HG02763 (cell line): Measurements from ENCODE around the gene GRIK5.
"Not testable (repeated sequence)": the region's sequence is repeated elsewhere in the genome, so short reads cannot be mapped to it uniquely, and the experiment has no call there.

Experiments used
- ATAC-seq: cut with Tn5 transposase; IDR thresholded peaks from one replicate; pipeline ENCODE4 v1.9.1; 2021; ENCODE audit warnings: mild to moderate bottlenecking, moderate library complexity; ENCODE audit not compliant: unreplicated experiment

GRIK5 gene

GRCh38 chr19:42051166-42052115, 18.6 kb downstream of the GRIK5 start:
- ATAC-seq, result no peak

DNA sequence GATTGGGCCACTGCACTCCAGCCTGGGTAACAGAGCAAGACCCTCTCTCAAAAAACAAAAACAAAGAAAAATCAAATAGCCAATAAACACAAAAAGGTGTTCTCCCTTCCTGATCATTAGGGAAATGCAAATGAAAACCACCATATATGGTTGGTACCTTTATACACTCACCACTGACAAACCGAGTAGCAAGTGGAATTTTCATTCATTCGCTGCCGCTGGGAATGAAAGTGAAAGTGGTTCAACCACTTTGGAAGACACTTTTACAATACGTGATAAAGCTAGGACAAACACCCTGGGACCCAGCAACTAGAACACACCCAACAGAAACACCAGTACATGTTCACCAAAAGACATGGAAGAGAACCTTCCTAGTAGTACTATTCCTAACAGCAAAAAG, 21.0 kb downstream of the GRIK5 start:
- ATAC-seq, result no peak

GRCh38 chr19:42045575-42045974, 24.4 kb downstream of the GRIK5 start:
- no peak for ATAC-seq

DNA sequence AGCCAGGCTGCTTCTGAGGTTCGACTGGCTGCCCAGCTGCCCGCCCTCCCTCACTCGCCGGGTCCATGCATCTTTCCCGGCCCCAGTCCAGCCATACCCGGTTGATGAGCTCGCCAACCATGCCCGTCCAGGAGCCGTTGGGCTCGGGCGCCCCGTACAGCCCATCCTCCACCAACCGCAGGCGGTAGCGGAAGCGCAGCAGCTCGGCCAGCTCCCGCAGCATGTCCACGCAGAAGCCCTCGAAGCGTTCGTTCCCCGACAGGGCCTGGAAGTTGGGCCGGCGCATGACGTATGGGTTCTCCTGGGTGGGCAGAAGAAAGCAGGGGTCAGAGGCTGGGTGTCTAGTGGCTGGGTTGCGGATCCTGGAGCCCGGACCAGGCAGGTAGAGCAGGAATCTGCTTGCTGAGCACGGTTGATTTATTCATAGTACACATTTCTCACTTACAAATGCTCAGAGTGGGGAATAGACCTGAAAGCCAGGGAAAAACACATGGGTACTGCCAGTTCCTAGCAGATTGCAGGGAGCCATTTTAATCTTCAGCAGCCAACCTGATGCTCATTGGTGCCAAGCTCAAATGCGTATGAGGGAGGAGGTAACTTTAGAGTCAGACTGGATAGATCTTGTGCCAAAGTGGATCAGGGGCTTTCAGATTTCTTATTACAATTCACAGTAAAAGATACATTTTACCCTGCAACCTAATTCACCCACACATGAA, 27.4 kb downstream of the GRIK5 start:
- ATAC-seq, result no peak

DNA sequence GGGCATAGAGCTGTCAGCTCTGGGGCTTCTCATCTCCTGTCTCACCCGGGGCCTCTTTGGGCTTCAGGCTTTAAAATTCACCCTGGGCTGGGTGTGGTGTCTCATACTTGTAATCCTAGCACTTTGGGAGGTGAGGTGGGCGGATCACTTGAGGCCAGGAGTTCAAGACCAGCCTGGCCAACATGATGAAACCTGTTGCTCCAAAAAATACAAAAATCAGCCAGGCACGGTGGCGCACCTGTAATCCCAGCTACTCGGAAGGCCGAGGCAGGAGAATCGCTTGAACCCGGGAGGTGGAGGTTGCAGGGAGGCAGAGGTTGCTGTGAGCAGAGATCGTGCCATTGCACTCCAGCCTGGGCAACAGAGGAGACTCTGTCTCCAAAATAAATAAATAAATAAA, 29.5 kb downstream of the GRIK5 start:
- not testable (repeated sequence) for ATAC-seq

DNA sequence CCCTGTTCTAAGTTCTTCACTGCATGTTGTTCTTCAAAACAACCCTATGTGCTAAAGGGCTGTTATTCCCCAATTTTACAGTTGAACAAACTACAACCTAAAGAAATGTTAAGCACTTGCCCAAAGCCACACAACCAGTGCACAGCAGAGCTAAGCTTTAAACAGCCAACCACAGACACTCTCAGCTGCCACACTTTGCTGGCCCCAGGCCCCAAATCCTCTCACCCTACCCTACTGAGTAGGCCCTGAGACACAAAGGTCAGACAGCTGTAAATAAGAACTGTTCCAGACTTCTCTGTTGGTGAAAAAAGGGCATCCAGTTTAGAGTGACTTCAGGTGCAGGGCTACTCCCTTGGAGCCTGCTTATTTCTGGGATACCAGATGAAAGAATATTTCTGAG, 30.0 kb downstream of the GRIK5 start:
- no peak for ATAC-seq

GRCh38 chr19:42038666-42039065, 31.3 kb downstream of the GRIK5 start:
- no peak for ATAC-seq

GRCh38 chr19:42037649-42038048, 32.4 kb downstream of the GRIK5 start:
- ATAC-seq, result no peak

DNA sequence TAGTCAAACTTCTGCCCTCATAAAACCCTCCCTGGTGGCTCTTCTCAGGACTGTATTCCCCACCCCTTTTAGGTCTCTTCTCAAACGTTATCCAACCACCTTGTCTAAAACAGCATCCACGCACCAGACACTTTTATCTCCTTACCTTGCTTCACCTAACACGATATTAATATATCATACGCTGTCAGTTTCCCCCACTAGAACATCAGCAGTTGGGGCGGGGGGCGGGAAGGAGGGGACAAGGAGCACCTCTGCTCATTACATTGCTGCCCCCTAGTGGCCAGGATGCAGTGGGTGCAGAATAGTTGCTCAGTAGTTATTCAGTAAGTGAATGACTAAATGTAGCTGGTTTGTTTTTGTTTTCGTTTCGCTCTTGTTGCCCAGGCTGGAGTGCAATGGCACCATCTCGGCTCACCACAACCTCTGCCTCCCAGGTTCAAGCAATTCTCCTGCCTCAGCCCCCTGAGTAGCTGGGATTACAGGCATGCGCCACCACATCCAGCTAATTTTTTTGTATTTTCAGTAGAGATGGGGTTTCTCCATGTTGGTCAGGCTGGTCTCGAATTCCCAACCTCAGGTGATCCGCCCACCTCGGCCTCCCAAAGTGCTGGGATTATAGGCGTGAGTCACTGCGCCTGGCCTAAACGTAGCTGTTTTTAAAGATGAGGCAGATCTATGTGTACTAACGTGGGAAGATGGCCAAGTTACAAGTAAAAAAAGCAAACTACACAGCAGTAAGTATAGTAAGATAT, 35.2 kb downstream of the GRIK5 start:
- not testable (repeated sequence) for ATAC-seq

- ATAC-seq, result no peak
These were observed 36.6 kb downstream of the GRIK5 start for GRCh38 chr19:42033413-42033812.

- no peak for ATAC-seq
These were observed 37.6 kb downstream of the GRIK5 start for GRCh38 chr19:42032431-42032830.

- no peak for ATAC-seq
These were observed 39.2 kb downstream of the GRIK5 start for GRCh38 chr19:42030645-42031440.

DNA sequence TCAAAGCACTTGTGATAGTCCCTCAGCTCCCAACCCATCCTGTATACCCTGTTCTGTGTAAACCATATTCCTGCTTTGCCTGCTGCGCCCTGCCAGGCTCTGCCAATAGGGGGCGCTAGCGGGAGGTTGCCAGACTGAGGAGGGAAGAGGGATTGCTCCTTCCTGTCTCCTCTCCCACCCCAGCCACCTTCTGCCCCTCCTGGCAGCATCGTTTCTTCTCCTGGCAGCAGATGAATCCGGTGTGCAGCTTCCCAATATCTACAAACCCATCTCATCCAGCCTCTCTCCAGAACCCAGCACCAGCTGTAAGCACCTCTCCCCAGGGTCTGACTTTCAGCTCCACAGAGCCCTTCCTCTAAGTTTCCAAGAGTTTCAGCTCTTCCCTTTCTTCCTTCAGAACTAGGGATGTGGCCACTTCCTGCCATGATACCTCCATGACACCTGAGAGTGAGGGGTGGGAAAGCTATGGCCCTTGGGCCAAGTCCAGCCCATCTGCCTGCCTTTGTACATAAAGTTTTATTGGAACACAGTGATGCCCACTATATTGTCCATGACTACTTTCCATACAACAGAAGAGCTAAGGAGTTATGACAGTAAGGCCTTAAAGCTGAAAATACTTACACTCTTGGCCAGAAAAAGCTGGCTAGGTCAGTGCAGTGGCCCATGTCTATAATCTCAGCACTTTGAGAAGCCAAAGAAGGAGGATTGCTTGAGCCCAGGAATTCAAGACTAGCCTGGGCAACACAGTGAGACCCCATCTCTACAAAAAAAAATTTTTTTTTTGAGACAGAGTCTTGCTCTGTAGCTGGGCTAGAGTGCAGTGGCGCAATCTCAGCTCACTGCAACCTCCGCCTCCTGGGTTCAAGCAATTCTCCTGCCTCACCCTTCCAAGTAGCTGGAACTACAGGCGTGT, 41.4 kb downstream of the GRIK5 start:
- no peak for ATAC-seq

- ATAC-seq, result no peak
These were observed 45.3 kb downstream of the GRIK5 start for GRCh38 chr19:42024622-42025111.

GRCh38 chr19:42023943-42024260, 46.1 kb downstream of the GRIK5 start:
- ATAC-seq, result no peak

GRCh38 chr19:42023121-42023942, 46.7 kb downstream of the GRIK5 start:
- no peak for ATAC-seq

- no peak for ATAC-seq
These were observed 47.4 kb downstream of the GRIK5 start for GRCh38 chr19:42022616-42023015.

DNA sequence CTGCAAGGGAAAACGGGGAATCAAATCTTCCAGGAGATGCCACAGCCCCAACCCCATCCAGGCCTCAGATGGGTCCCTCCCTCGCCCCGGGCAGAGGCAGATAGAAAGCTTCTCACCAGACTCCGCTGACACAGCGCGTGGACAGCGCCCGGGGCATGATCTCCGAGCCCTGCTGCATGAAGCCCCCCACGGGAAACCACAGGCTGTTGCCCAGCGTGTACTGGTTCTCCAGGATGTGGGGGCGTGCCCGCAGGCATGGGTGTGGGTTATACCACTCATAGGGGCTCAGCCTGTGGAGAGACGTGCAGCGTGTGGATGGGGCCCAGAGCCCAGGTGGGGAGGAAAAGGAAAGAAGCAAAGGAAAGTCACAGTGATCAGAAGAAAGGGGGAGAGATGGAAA, 48.8 kb downstream of the GRIK5 start:
- ATAC-seq, result no peak
